H1 (cell line): Measurements from ENCODE around the gene CPXM1. TPM values are rescaled to one million over a fixed set of nuclear protein-coding genes. Genes with fewer than 3 reads are reported as not detected.

ENCODE experiments used
- CTCF ChIA-PET: fragments of 300-600 bp; sonication (Branson Sonifier 250); formaldehyde crosslinking; loops from one replicate; lab custom pipeline; 2021; ENCODE audit not compliant: partially characterized antibody; lab: Charles Lee
- POLR2A ChIA-PET: fragments of 300-600 bp; sonication (Branson Sonifier 250); formaldehyde crosslinking; loops from one replicate; lab custom pipeline; 2021; ENCODE audit warnings: inconsistent platforms; ENCODE audit not compliant: partially characterized antibody; lab: Charles Lee
- DNase-seq, 2 experiments: peaks; one replicate each; pipeline versions ENCODE4 v3.0.0 to v3.0.0-alpha.2; 2010 to 2022; ENCODE audit warnings: low spot score in 2 of 2, low read depth in 1 of 2, mixed read lengths in 1 of 2
- FAIRE-seq: peaks from 2 replicates; lab custom pipeline; 2011; peaks lifted over from hg19 to GRCh38; lab: Jason Lieb, UNC
- H2AFZ ChIP-seq: 2 replicates; pipeline ENCODE4 v1.8.1; 2012; ENCODE audit warnings: low read length, inconsistent platforms
- H2AK5ac ChIP-seq: 2 replicates; pipeline ENCODE4 v1.6.1; 2013; ENCODE audit warnings: low read depth, low read length
- H2BK120ac ChIP-seq: replicated peaks from 2 replicates; pipeline ENCODE3; 2013; ENCODE audit warnings: low read depth, low read length, inconsistent platforms
- H2BK12ac ChIP-seq: 2 replicates; pipeline ENCODE4 v1.6.1; 2013; ENCODE audit warnings: low read depth, low read length
- H2BK15ac ChIP-seq: 2 replicates; pipeline ENCODE4 v1.6.1; 2013; ENCODE audit warnings: low read length
- H2BK20ac ChIP-seq: 2 replicates; pipeline ENCODE4 v1.6.1; 2013; ENCODE audit warnings: low read length
- H2BK5ac ChIP-seq: 2 replicates; pipeline ENCODE4 v1.6.1; 2013; ENCODE audit warnings: low read depth, low read length
- H3K14ac ChIP-seq: 2 replicates; pipeline ENCODE4 v1.6.1; 2013; ENCODE audit warnings: inconsistent platforms; ENCODE audit not compliant: insufficient read length
- H3K18ac ChIP-seq: 2 replicates; pipeline ENCODE4 v1.6.1; 2013; ENCODE audit warnings: low read length; ENCODE audit errors: extremely low read depth
- H3K23ac ChIP-seq: 2 replicates; pipeline ENCODE4 v1.6.1; 2013; ENCODE audit warnings: inconsistent platforms; ENCODE audit not compliant: insufficient read length
- H3K23me2 ChIP-seq: 2 replicates; pipeline ENCODE4 v1.6.1; 2013; ENCODE audit warnings: low read depth, low read length
- H3K27ac ChIP-seq: 2 replicates; pipeline ENCODE4 v1.6.1; 2011; ENCODE audit warnings: low read depth, low read length, inconsistent platforms
- H3K27me3 ChIP-seq, 4 experiments: replicated peaks in 1 of 4; 1 replicate in 1 of 4; 2 replicates in 3 of 4; pipeline versions ENCODE4 v1.6.1 to v1.8.1; 2011 to 2013; ENCODE audit warnings: low read length in 3 of 4, mild to moderate bottlenecking in 3 of 4, inconsistent platforms in 2 of 4, mixed read lengths in 2 of 4, moderate library complexity in 1 of 4; ENCODE audit not compliant: control insufficient read depth in 3 of 4, insufficient read depth in 3 of 4; ENCODE audit errors: extremely low read depth in 1 of 4
- H3K36me3 ChIP-seq, 4 experiments: 2 replicates each; pipeline versions ENCODE4 v1.6.1 to v1.8.1; 2011 to 2013; ENCODE audit warnings: mild to moderate bottlenecking in 4 of 4, low read length in 3 of 4, moderate library complexity in 2 of 4, control low read depth in 1 of 4, inconsistent platforms in 1 of 4; ENCODE audit not compliant: insufficient read depth in 4 of 4, control insufficient read depth in 2 of 4
- H3K4ac ChIP-seq: replicated peaks from 2 replicates; pipeline ENCODE3; 2013; ENCODE audit warnings: low read length, low read depth, mixed read lengths, inconsistent platforms; ENCODE audit not compliant: insufficient read length
- H3K4me1 ChIP-seq, 4 experiments: replicated peaks in 1 of 4; 1 replicate in 1 of 4; 2 replicates in 3 of 4; pipeline versions ENCODE4 v1.6.1 to v1.8.1; 2011 to 2013; ENCODE audit warnings: low read length in 3 of 4, inconsistent platforms in 2 of 4, mixed read lengths in 1 of 4; ENCODE audit not compliant: insufficient read depth in 4 of 4, control insufficient read depth in 3 of 4
- H3K4me2 ChIP-seq, 2 experiments: 2 replicates each; pipeline versions ENCODE4 v1.6.1 to v1.8.1; 2011 to 2013; ENCODE audit warnings: low read depth in 2 of 2, low read length in 2 of 2, control low read depth in 1 of 2, inconsistent platforms in 1 of 2, mild to moderate bottlenecking in 1 of 2; ENCODE audit not compliant: insufficient read depth in 1 of 2
- H3K4me3 ChIP-seq, 4 experiments: fragments of 200-600, 300-600 bp in 1 of 4; sonication (generic), shearing (Covaris generic), sonication (Bioruptor Twin) in 1 of 4; 2 replicates each; pipeline versions ENCODE4 v1.5.1 to v1.8.1; 2011 to 2016; ENCODE audit warnings: low read length in 4 of 4, low read depth in 3 of 4, control low read depth in 2 of 4, inconsistent platforms in 2 of 4, mild to moderate bottlenecking in 2 of 4, mixed read lengths in 1 of 4, moderate library complexity in 1 of 4; ENCODE audit not compliant: insufficient read depth in 2 of 4; ENCODE audit errors: extremely low read depth in 1 of 4
- H3K56ac ChIP-seq: replicated peaks from 2 replicates; pipeline ENCODE3; 2013; ENCODE audit warnings: low read depth, mild to moderate bottlenecking, mixed read lengths, low read length, inconsistent platforms; ENCODE audit not compliant: insufficient read length
- H3K79me1 ChIP-seq: 2 replicates; pipeline ENCODE4 v1.6.1; 2013; ENCODE audit warnings: low read depth, low read length, control low read depth
- H3K79me2 ChIP-seq, 2 experiments: 2 replicates each; pipeline versions ENCODE4 v1.6.1 to v1.8.1; 2012 to 2013; ENCODE audit warnings: low read length in 2 of 2, mild to moderate bottlenecking in 2 of 2, inconsistent platforms in 1 of 2; ENCODE audit not compliant: insufficient read depth in 2 of 2, control insufficient read depth in 1 of 2
- H3K9ac ChIP-seq, 4 experiments: replicated peaks in 1 of 4; 1 replicate in 1 of 4; 2 replicates in 3 of 4; pipeline versions ENCODE4 v1.6.1 to v1.8.1; 2011 to 2013; ENCODE audit warnings: low read depth in 3 of 4, low read length in 3 of 4, control low read depth in 2 of 4, mild to moderate bottlenecking in 2 of 4, moderate library complexity in 2 of 4, inconsistent platforms in 1 of 4; ENCODE audit errors: extremely low read depth in 1 of 4
- H3K9me3 ChIP-seq, 2 experiments: 2 replicates each; pipeline versions ENCODE4 v1.6.1 to v1.8.1; 2012 to 2013; ENCODE audit warnings: mild to moderate bottlenecking in 2 of 2, moderate library complexity in 2 of 2, control low read depth in 1 of 2, inconsistent platforms in 1 of 2, low read depth in 1 of 2, low read length in 1 of 2, mixed read lengths in 1 of 2; ENCODE audit not compliant: insufficient read depth in 2 of 2
- H4K20me1 ChIP-seq, 2 experiments: replicated peaks in 1 of 2; 2 replicates each; pipeline versions ENCODE3 to v1.8.1; 2011 to 2013; ENCODE audit warnings: inconsistent platforms in 2 of 2, low read length in 2 of 2, mild to moderate bottlenecking in 1 of 2; ENCODE audit not compliant: insufficient read depth in 2 of 2, control insufficient read depth in 1 of 2
- H4K5ac ChIP-seq: 2 replicates; pipeline ENCODE4 v1.6.1; 2013; ENCODE audit warnings: low read length, low read depth, mixed read lengths, inconsistent platforms; ENCODE audit not compliant: insufficient read length
- H4K8ac ChIP-seq: 2 replicates; pipeline ENCODE4 v1.8.0; 2013; ENCODE audit warnings: mild to moderate bottlenecking, moderate library complexity, low read length, inconsistent platforms; ENCODE audit not compliant: insufficient read depth; ENCODE audit errors: extremely low read depth
- H4K91ac ChIP-seq: replicated peaks from 2 replicates; pipeline ENCODE3; 2013; ENCODE audit warnings: low read length, mixed read lengths, inconsistent platforms; ENCODE audit not compliant: insufficient read length
- CTCF ChIP-seq, 3 experiments: IDR thresholded peaks; 1 replicate in 2 of 3; 2 replicates in 1 of 3; pipeline versions ENCODE4 v1.5.1 to v1.6.1; 2011; ENCODE audit warnings: low read length in 3 of 3, mild to moderate bottlenecking in 3 of 3, inconsistent platforms in 2 of 3, low read depth in 1 of 3, moderate library complexity in 1 of 3; ENCODE audit not compliant: insufficient read depth in 1 of 3; ENCODE audit errors: control extremely low read depth in 1 of 3
- EZH2 ChIP-seq: fragments of 200-600 bp; sonication (generic); IDR thresholded peaks from 2 replicates; pipeline ENCODE4 v1.7.1; 2012; ENCODE audit warnings: low read depth, mild to moderate bottlenecking, moderate library complexity, low read length, inconsistent platforms; ENCODE audit not compliant: severe bottlenecking
- JUND ChIP-seq: IDR thresholded peaks from 2 replicates; pipeline ENCODE4 v1.6.1; 2011; ENCODE audit warnings: mild to moderate bottlenecking, improper control_type of control experiment, low read length
- MAFK ChIP-seq: IDR thresholded peaks from 2 replicates; pipeline ENCODE4 v1.6.1; 2012; ENCODE audit warnings: low read depth, mild to moderate bottlenecking, improper control_type of control experiment, low read length
- POLR2AphosphoS5 ChIP-seq: IDR thresholded peaks from 2 replicates; pipeline ENCODE4 v1.6.1; 2011; ENCODE audit warnings: low read depth, low read length
- POU5F1 ChIP-seq: IDR thresholded peaks from 2 replicates; pipeline ENCODE4 v1.6.1; 2011; ENCODE audit warnings: low read depth, mild to moderate bottlenecking, low read length, moderate library complexity
- RAD21 ChIP-seq, 2 experiments: IDR thresholded peaks in 1 of 2; conservative IDR thresholded peaks in 1 of 2; 2 replicates each; pipeline ENCODE4 v1.6.1; 2011; ENCODE audit warnings: low read depth in 2 of 2, low read length in 2 of 2, improper control_type of control experiment in 1 of 2, inconsistent platforms in 1 of 2, mild to moderate bottlenecking in 1 of 2, moderate library complexity in 1 of 2
- TAF7 ChIP-seq: optimal IDR thresholded peaks from 2 replicates; pipeline ENCODE3; 2011; ENCODE audit warnings: low read depth, mild to moderate bottlenecking, inconsistent platforms, low read length, moderate library complexity, borderline replicate concordance
- WGBS, 2 experiments: shearing (Covaris generic) in 1 of 2; methylation state at CpG; one replicate each; pipeline versions ENCODE4 v1.1.6 to v1.1.7; 2013 to 2015; ENCODE audit warnings: low lambda C conversion rate in 2 of 2, mixed read lengths in 2 of 2, inconsistent platforms in 1 of 2, low coverage in 1 of 2, missing lambda C conversion rate in 1 of 2; ENCODE audit not compliant: insufficient replicate concordance in 2 of 2, insufficient coverage in 1 of 2, insufficient read length in 1 of 2; ENCODE audit errors: extremely low coverage in 1 of 2, missing lambda C conversion rate in 1 of 2; 5-methylcytosine and 5-hydroxymethylcytosine counted together
- polyA plus RNA-seq, 7 experiments: library from polyadenylated mRNA; depleted of rRNA in 3 of 7; stranded (reverse) in 5 of 7; unstranded in 2 of 7; fragments of >200 nt in 5 of 7; fragments of 200-250 nt in 2 of 7; gene quantifications; 1 replicate in 5 of 7; 2 replicates in 1 of 7; 4 replicates in 1 of 7; pipeline versions ENCODE4 v1.2.1 to v1.2.3, GENCODE V29; 2011 to 2013; ENCODE audit warnings: missing spikeins in 2 of 7, mixed read lengths in 2 of 7
- total RNA-seq: library from RNA; stranded (reverse); fragmentation: NEBNext Ultra II Directional; extraction: Animal tissue kit (Norgen Biotek cat#: 25700); gene quantifications from 2 replicates; pipeline ENCODE4 v1.2.1, GENCODE V29; 2021
- TF ChIP-seq, protein P1 (sequence below): IDR thresholded peaks from 2 replicates; pipeline ENCODE4 v1.6.1; 2012; ENCODE audit warnings: inconsistent platforms

The CPXM1 gene
- total and polyA plus RNA-seq, 2 of the 8 experiments (the other 6 are each of a cell fraction or from before 2014, with no cell fraction given), result 31.3 to 81.9 TPM

- 64% methylated on average over 5 of the region's 5 CpGs; no CpG with 5 or more reads in 1 of the 2 experiments for WGBS, 2 experiments
- Histone ChIP-seq H3K4ac (no peak overlapping the region), H3K9me3 (no peaks in the 10 kb centered on the region), H3K4me3 (no peak overlapping the region), H2BK20ac (no peak overlapping the region), H3K4me2 (no peak overlapping the region), H2BK15ac (no peak overlapping the region), H2BK12ac (no peak overlapping the region), H3K79me2 (no peaks in the 10 kb centered on the region), H2BK120ac (no peak overlapping the region), H3K4me1 (peaks cover 0 to 16% (median 9%) of the 10 kb centered on the region in 4 experiments), H3K23ac (no peak overlapping the region), H2BK5ac (no peak overlapping the region), H3K18ac (no peak overlapping the region), H3K23me2 (peaks cover 3% of the 10 kb centered on the region; the same call in 1 of the 2 replicates), H4K5ac (no peak overlapping the region), H3K79me1 (no peaks in the 10 kb centered on the region), H3K14ac (no peak overlapping the region), H2AK5ac (no peak overlapping the region), H3K9ac (no peak overlapping the region), H4K20me1 (no peaks in the 10 kb centered on the region), H3K27ac (no peak overlapping the region), H4K8ac (no peak overlapping the region), H3K56ac (no peak overlapping the region), H3K27me3 (peaks cover 0 to 5% (median 0%) of the 10 kb centered on the region in 4 experiments; a peak in 2 of 7 replicates), H3K36me3 (no peaks in the 10 kb centered on the region), H4K91ac (no peak overlapping the region), H2AFZ (no peak overlapping the region)
- TF ChIP-seq MAFK (no peak), JUND (no peak), POLR2AphosphoS5 (no peak), RAD21 (IDR thresholded peaks at IDR 0.05 in 1 of 2, conservative IDR thresholded peaks at IDR 0.05 in 1 of 2; ENCODE audit: low read depth in 2 of 2, low read length in 2 of 2) (peak in 1 of 2 experiments; percentile 12; a peak in 1 of 4 replicates), TAF7 (no peak), POU5F1 (no peak), CTCF (IDR thresholded peaks at IDR 0.05; ENCODE audit: control extremely low read depth in 1 of 3, insufficient read depth in 1 of 3, low read depth in 1 of 3, low read length in 3 of 3) (peak in 2 of 3 experiments; percentile 4 to 13; a peak in 1 of 4 replicates), EZH2 (no peak)
- TF ChIP-seq, protein P1, sequence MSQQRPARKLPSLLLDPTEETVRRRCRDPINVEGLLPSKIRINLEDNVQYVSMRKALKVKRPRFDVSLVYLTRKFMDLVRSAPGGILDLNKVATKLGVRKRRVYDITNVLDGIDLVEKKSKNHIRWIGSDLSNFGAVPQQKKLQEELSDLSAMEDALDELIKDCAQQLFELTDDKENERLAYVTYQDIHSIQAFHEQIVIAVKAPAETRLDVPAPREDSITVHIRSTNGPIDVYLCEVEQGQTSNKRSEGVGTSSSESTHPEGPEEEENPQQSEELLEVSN, result no peak
- POLR2A ChIA-PET, result no interaction called here
- FAIRE-seq (no peak), DNase-seq (no peak)
- CTCF ChIA-PET, result interaction anchor here (0.7 to 3.5 kb wide), 9 partner anchors 10 to 102 kb away, joined by 3 to 23 read pairs (median 6); no protein-coding TSS in a partner anchor
These were observed 37.2 kb downstream of the CPXM1 start for GRCh38 chr20:2763186-2763585.
